Smooth muscle cell (in vitro differentiated cells): Measurements from ENCODE around the gene SLC9A8. TPM values are rescaled to one million over a fixed set of nuclear protein-coding genes. Genes with fewer than 3 reads are reported as not detected.
A peak's percentile ranks its signal among the peaks of the same experiment; 100 is the strongest.

ENCODE experiments used
- DNase-seq: peaks from one replicate; lab custom pipeline; 2025; ENCODE audit not compliant: unreplicated experiment; lab: John Stamatoyannopoulos, UW
- H2AFZ ChIP-seq: fragments of 200-600 bp; sonication (generic); 2 replicates; pipeline ENCODE4 v1.6.0; 2016; ENCODE audit warnings: antibody characterized with exemption, low read depth, mild to moderate bottlenecking
- H3F3A ChIP-seq: fragments of 200-600 bp; sonication (generic); 2 replicates; pipeline ENCODE4 v1.6.0; 2017; ENCODE audit warnings: antibody characterized with exemption, low read depth
- H3K27ac ChIP-seq: fragments of 200-600 bp; sonication (generic); 2 replicates; pipeline ENCODE4 v1.5.1; 2016; ENCODE audit warnings: low read depth, mild to moderate bottlenecking
- H3K27me3 ChIP-seq: fragments of 200-600 bp; sonication (generic); 2 replicates; pipeline ENCODE4 v1.6.1; 2016; ENCODE audit warnings: low read depth, mild to moderate bottlenecking
- H3K36me3 ChIP-seq: fragments of 200-600 bp; sonication (generic); 2 replicates; pipeline ENCODE4 v1.5.1; 2016; ENCODE audit warnings: low read depth
- H3K4me1 ChIP-seq: fragments of 200-600 bp; sonication (generic); 2 replicates; pipeline ENCODE4 v1.5.1; 2016; ENCODE audit warnings: low read depth
- H3K4me2 ChIP-seq: fragments of 200-600 bp; sonication (generic); 2 replicates; pipeline ENCODE4 v1.6.0; 2016; ENCODE audit warnings: mild to moderate bottlenecking
- H3K4me3 ChIP-seq: fragments of 200-600 bp; sonication (generic); 2 replicates; pipeline ENCODE4 v1.5.1; 2016; ENCODE audit warnings: mild to moderate bottlenecking
- H3K79me2 ChIP-seq: fragments of 200-600 bp; sonication (generic); 2 replicates; pipeline ENCODE4 v1.6.0; 2016; ENCODE audit warnings: low read depth, mild to moderate bottlenecking
- H3K9ac ChIP-seq: fragments of 200-600 bp; sonication (generic); 2 replicates; pipeline ENCODE4 v1.6.0; 2016; ENCODE audit warnings: low read depth
- H3K9me3 ChIP-seq: fragments of 200-600 bp; sonication (generic); replicated peaks from 2 replicates; pipeline ENCODE4 v1.5.1; 2016; ENCODE audit warnings: low read depth
- H4K20me1 ChIP-seq: fragments of 200-600 bp; sonication (generic); 2 replicates; pipeline ENCODE4 v1.6.0; 2016; ENCODE audit warnings: low read depth
- WGBS: methylation state at CpG from one replicate; pipeline ENCODE4 v1.1.7; 2016; ENCODE audit warnings: low lambda C conversion rate; 5-methylcytosine and 5-hydroxymethylcytosine counted together
- polyA plus RNA-seq: library from polyadenylated mRNA; unstranded; fragments of >200 nt; fragmentation: Nextera tagmentation; extraction: Ambion mirVana; gene quantifications from 2 replicates; pipeline ENCODE4 v1.2.1, GENCODE V29; 2016
- total RNA-seq: library from RNA; depleted of rRNA; stranded (reverse); fragments of >200 nt; gene quantifications from 2 replicates; pipeline ENCODE4 v1.2.3, GENCODE V29; 2014
- TF ChIP-seq, protein P1 (sequence below): fragments of 200-600 bp; sonication (generic); IDR thresholded peaks from 2 replicates; pipeline ENCODE4 v1.5.1; 2017; ENCODE audit warnings: borderline replicate concordance, mild to moderate bottlenecking, antibody characterized with exemption; ENCODE audit not compliant: insufficient read depth, poor library complexity, severe bottlenecking

SLC9A8 gene
- total and polyA plus RNA-seq, 2 experiments from 2014 or later = 2.2 to 4.5 TPM

DNA sequence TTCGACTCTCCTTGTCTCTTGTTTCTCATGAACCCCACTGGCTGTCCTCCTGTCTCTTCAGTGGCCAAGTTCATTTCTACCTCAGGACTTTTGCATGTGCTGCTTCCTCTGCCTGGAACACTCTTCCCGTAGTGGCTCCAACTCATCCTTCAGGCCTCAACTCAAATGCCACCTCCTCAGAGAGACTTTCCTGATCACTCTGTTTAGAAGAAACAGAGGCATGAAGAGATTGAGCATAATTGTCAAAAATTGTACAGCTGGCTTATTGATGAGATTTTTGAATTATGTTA is 17.5 kb upstream of the SLC9A8 start:
- Histone ChIP-seq H3F3A (peaks cover 5% of the 10 kb centered on the region), H3K9me3 (no peaks in the 10 kb centered on the region), H4K20me1 (no peaks in the 10 kb centered on the region), H3K27me3 (no peaks in the 10 kb centered on the region), H3K4me1 (peaks cover 5% of the 10 kb centered on the region), H3K79me2 (no peaks in the 10 kb centered on the region), H3K9ac (no peak overlapping the region), H3K4me3 (no peak overlapping the region), H3K27ac (no peak overlapping the region), H3K36me3 (no peaks in the 10 kb centered on the region), H2AFZ (no peak overlapping the region), H3K4me2 (no peak overlapping the region)
- TF ChIP-seq, protein P1, sequence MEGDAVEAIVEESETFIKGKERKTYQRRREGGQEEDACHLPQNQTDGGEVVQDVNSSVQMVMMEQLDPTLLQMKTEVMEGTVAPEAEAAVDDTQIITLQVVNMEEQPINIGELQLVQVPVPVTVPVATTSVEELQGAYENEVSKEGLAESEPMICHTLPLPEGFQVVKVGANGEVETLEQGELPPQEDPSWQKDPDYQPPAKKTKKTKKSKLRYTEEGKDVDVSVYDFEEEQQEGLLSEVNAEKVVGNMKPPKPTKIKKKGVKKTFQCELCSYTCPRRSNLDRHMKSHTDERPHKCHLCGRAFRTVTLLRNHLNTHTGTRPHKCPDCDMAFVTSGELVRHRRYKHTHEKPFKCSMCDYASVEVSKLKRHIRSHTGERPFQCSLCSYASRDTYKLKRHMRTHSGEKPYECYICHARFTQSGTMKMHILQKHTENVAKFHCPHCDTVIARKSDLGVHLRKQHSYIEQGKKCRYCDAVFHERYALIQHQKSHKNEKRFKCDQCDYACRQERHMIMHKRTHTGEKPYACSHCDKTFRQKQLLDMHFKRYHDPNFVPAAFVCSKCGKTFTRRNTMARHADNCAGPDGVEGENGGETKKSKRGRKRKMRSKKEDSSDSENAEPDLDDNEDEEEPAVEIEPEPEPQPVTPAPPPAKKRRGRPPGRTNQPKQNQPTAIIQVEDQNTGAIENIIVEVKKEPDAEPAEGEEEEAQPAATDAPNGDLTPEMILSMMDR = no peak
- WGBS = 76% methylated on average over 2 of the region's 2 CpGs
- no peak for DNase-seq

DNA sequence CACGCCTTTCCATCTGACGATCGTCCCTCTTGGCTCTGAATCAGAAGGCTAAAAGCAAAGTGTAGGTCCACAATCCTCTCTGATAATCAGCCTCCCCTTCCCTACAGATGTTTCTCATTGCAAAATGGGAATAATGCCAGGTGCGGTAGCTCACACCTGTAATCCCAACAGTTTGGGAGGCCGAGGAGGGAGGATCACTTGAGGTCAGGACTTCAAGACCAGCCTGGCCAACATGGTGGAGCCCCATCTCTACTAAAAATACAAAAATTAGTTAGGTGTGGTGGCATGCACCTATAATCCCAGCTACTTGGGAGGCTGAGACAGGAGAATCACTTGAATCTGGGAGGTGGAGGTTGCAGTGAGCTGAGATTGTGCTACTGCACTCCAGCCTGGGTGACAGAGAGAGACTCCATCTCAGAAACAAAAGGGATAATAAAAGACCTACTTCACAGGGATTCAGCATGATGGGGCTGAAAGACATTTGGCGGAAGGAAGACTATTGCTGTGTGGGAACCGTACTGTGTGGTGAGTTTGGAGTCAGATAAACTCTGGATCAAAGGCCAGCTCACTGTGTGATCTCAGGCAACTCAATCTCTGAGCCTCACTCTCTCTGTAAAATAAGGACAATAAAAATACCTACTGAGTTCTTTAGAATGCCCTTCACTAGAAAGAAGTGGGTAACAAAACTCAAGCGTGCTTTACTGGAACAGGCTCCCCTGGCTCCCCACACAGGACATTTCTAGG is 15.9 kb upstream of the SLC9A8 start:
- H3K79me2 ChIP-seq = no peaks in the 10 kb centered on the region
- H3K4me2 ChIP-seq = no peak overlapping the region
- 87% methylated on average over 8 of the region's 8 CpGs for WGBS
- H3K36me3 ChIP-seq = no peaks in the 10 kb centered on the region
- no peaks in the 10 kb centered on the region for H3K27me3 ChIP-seq
- no peaks in the 10 kb centered on the region for H3K4me1 ChIP-seq
- no peak overlapping the region for H3K9ac ChIP-seq
- DNase-seq = no peak
- TF ChIP-seq, protein P1 = no peak
- no peak overlapping the region for H3K27ac ChIP-seq
- H3K4me3 ChIP-seq = no peak overlapping the region
- H3F3A ChIP-seq = no peaks in the 10 kb centered on the region
- peak overlapping the region; percentile 41 for H2AFZ ChIP-seq
- no peaks in the 10 kb centered on the region for H3K9me3 ChIP-seq
- H4K20me1 ChIP-seq = no peaks in the 10 kb centered on the region

DNA sequence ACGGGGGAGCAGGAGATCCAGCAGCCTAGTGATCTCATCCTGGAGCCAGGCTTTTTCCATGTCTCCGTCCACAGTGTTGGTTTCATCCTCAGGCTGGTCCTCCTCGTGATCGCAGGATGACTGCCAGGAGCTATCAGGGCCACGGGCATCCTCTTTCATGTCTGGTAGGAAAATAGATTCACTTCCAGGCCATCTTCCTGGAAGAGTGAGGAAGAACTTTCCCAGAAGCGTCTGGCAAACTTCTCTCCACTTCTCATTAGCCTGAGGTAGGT is 15.3 kb upstream of the SLC9A8 start:
- Histone ChIP-seq H3K27me3 (no peaks in the 10 kb centered on the region), H3K9ac (no peak overlapping the region), H3K79me2 (no peaks in the 10 kb centered on the region), H3K4me2 (no peak overlapping the region), H3K4me1 (no peaks in the 10 kb centered on the region), H3F3A (no peaks in the 10 kb centered on the region), H3K9me3 (no peaks in the 10 kb centered on the region), H3K27ac (no peak overlapping the region), H4K20me1 (no peaks in the 10 kb centered on the region), H2AFZ (peak overlapping the region; percentile 41), H3K36me3 (no peaks in the 10 kb centered on the region), H3K4me3 (no peak overlapping the region)
- no peak for DNase-seq
- TF ChIP-seq, protein P1 = no peak
- 77% methylated on average over 6 of the region's 6 CpGs for WGBS

DNA sequence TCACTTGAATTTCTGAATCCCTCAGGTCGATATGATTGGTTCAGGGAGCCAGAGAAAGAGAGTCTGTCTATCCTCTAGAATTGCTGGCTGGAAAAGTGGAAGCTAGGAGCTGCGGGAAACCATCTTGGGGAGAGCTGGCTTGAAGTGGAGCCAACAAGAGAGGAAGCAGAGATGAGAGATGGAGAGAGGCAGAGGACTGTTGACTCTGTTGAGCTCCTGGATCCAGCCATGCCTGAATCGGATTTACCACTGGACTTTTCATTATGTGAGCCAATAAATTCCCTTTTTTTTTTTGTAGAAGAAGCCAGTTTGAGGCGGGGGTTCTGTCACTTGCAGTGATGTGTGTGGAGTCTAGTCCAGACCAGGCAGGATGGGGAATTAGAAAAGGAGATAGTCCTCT is 13.9 kb upstream of the SLC9A8 start:
- no peaks in the 10 kb centered on the region for H4K20me1 ChIP-seq
- no peak for DNase-seq
- no peaks in the 10 kb centered on the region for H3K79me2 ChIP-seq
- H3K27ac ChIP-seq = no peak overlapping the region
- no peaks in the 10 kb centered on the region for H3K9me3 ChIP-seq
- H3K27me3 ChIP-seq = no peaks in the 10 kb centered on the region
- TF ChIP-seq, protein P1 = no peak
- H3K9ac ChIP-seq = no peak overlapping the region
- H3K4me3 ChIP-seq = no peak overlapping the region
- no peaks in the 10 kb centered on the region for H3K4me1 ChIP-seq
- no peak overlapping the region for H3K4me2 ChIP-seq
- H3F3A ChIP-seq = no peaks in the 10 kb centered on the region
- 94% methylated on average over 4 of the region's 4 CpGs for WGBS
- H2AFZ ChIP-seq = no peak overlapping the region
- H3K36me3 ChIP-seq = no peaks in the 10 kb centered on the region
